ENCODE data around the gene VPS35L. TPM values are rescaled to one million over a fixed set of nuclear protein-coding genes. Genes with fewer than 3 reads are reported as not detected.

The VPS35L gene
- total and polyA plus RNA-seq, 2 donors (not counting 1 experiment from before 2014, with no cell fraction given): 17.5 to 62.1 TPM

GRCh38 chr16:19521471-19522396 is 33.8 kb upstream of the VPS35L start, which contains the start of gene GDE1:
Gene GDE1 (minus strand): TSS chr16:19522098. CDS start chr16:19521964, 134 bp downstream.
- H3K9ac ChIP-seq (ENCODE audit: low read length): peak within 1 kb of the TSS; percentile 78
- DNase-seq (peak; percentile 91), ATAC-seq (ENCODE audit: low read depth) (peak; percentile 78)
- H3K4me1 ChIP-seq (ENCODE audit: control insufficient read depth in 2 of 2, insufficient read depth in 2 of 2, low read length in 2 of 2): peaks cover 19 to 37% of the 10 kb centered on the region in 2 donors
- H3K9me3 Mint-ChIP-seq (ENCODE audit: insufficient read depth): no peaks in the 10 kb centered on the region
- H3K4me3 Mint-ChIP-seq: peak within 1 kb of the TSS; percentile 95
- H3K4me1 Mint-ChIP-seq: peaks cover 37% of the 10 kb centered on the region
- ChIA-PET CTCF (interaction anchor here (1.1 to 1.6 kb wide), 3 partner anchors 19 to 38 kb away, joined by 3 to 6 read pairs (median 4); partner anchors contain the start of gene VPS35L), POLR2A (interaction anchor here (0.8 kb wide), 1 partner anchor 34 kb away, joined by 4 read pairs; the partner anchor contains the start of gene VPS35L)
- H3K27ac ChIP-seq (ENCODE audit: low read length in 2 of 2): peak within 1 kb of the TSS; percentile 39 to 75
- H4K20me1 ChIP-seq (ENCODE audit: control insufficient read depth, insufficient read depth, low read length, poor library complexity, severe bottlenecking): no peaks in the 10 kb centered on the region
- H3K27me3 Mint-ChIP-seq: no peaks in the 10 kb centered on the region
- H3K27me3 ChIP-seq (replicated peaks in 1 of 4; ENCODE audit: control extremely low read depth in 1 of 4, control insufficient read depth in 3 of 4, insufficient read depth in 4 of 4, low read length in 3 of 4): no peaks in the 10 kb centered on the region
- peak within 1 kb of the TSS; percentile 56 to 87 (median 79) for H3K4me3 ChIP-seq (ENCODE audit: control extremely low read depth in 1 of 5, extremely low read depth in 1 of 5, insufficient read depth in 1 of 5, low read depth in 2 of 5, low read length in 4 of 5)
- peak within 1 kb of the TSS; percentile 89 for H2AFZ ChIP-seq (ENCODE audit: insufficient read depth, low read depth, low read length, poor library complexity, severe bottlenecking)
- TF ChIP-seq EZH2 (IDR thresholded peaks at IDR 0.05; ENCODE audit: borderline replicate concordance, insufficient read depth, low read depth, low read length, poor library complexity, severe bottlenecking): no peak
- TF ChIP-seq CTCF (IDR thresholded peaks at IDR 0.05): peak; percentile 21
- under 1% methylated on average over 59 of the region's 62 CpGs for WGBS (ENCODE audit: insufficient coverage)
- H3K4me2 ChIP-seq (replicated peaks; ENCODE audit: low read depth, low read length, poor library complexity, severe bottlenecking): peak within 1 kb of the TSS; percentile 81
- no peaks in the 10 kb centered on the region for H3K9me3 ChIP-seq (ENCODE audit: control extremely low read depth in 1 of 3, control insufficient read depth in 2 of 3, insufficient read depth in 1 of 3, low read length in 2 of 3)
- no peaks in the 10 kb centered on the region for H3K36me3 ChIP-seq (replicated peaks in 1 of 2; ENCODE audit: control extremely low read depth in 1 of 2, control insufficient read depth in 1 of 2, extremely low read depth in 1 of 2, insufficient read depth in 2 of 2, low read length in 1 of 2)
- intact Hi-C loops (cut with micrococcal nuclease): loop anchor here (2.0 to 10.0 kb wide), 3 partner anchors 311 to 1223 kb away; partner anchors contain the start of genes SMG1 and THUMPD1
- H3K27ac Mint-ChIP-seq: peak within 1 kb of the TSS; percentile 89
- peaks cover 40% of the 10 kb centered on the region for H3K79me2 ChIP-seq (ENCODE audit: control insufficient read depth, insufficient read depth, low read length)
